Cortex of kidney (tissue), 1 donor: ENCODE data around the gene GJC2.
"Not testable (repeated sequence)": the region's sequence is repeated elsewhere in the genome, so short reads cannot be mapped to it uniquely, and the experiment has no call there.

Experiments used
- DNase-seq: peaks from one replicate; lab custom pipeline; 2025; lab: John Stamatoyannopoulos, UW

The GJC2 gene

DNA sequence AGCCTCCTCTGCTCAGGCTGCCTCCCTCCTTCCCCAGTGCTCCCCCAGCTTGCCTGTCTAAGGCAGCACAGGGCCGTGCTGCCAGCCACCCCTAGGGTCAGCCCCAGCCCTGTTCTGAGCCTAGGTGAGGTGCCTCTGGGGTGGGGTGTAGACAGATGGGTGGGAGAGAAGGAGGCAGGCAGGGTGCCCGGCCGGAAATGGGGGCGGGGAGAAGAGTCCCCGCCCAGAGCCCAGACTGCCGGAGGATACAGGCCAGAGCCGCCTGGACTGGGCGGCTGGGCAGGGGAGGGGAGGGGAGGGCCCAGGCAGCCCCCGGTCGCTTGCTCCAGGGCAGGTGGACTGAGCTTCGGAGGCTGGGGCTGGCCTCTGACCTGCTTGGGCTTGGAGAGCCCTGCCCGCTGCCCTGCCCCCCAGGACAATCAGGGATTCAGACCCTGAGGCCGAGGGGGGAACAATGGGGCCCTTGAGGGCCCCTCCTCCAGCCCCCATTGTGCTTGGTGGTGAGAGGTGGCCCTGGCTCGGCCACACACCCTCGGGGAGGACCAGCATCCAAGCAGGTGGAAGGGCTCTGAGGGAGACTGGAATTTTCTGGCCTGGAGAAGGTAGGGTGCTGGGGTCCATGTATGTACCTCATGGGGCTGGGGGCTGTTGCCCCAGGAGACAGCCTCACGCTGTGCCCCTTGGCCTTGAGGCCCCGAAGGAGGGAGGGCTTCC, at the start of gene GJC2:
GJC2 (plus strand) TSS at position 525 of the 714 bp plus-strand sequence. CDS start 7,829 bp downstream, outside the sequence.
- DNase-seq: no peak

DNA sequence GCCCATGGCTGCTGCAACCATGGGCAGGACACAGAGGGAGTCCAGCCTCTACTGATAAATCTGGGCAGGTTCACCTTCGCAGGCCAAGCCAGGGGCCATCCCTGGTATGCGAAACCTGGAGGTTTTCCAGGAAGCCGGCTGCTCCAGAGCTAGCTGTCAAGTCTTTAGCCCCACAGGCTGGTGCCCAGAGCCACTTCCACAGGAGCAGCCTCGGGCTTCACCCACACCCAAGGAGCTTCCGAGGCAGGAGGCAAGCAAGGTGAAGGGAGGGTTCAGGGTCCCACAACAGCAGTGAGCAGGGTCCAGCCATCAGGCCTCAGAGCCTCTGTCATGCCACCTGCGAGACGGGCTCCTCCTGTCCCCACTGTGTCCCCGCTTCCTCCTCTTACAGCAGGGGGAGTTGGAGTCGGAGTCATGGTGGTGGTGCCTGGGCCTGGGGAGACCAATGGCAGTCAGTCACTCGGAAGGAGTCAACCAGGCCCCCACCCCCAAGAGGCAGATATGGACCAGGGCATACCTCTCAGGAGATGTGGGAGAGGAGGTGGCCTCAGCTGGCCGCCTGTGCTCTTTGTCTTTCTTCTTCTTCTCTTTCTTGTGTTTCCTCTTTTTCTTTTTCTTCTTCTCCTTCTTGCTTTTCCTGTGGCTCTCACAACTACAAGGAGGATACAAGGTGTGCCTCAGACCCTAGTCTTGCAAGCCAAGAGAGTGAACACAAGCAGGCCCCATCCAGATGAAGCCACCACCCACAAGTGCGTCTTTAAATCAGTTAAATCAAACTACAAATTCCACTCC, 48.7 kb upstream of the GJC2 start:
- DNase-seq: no peak

DNA sequence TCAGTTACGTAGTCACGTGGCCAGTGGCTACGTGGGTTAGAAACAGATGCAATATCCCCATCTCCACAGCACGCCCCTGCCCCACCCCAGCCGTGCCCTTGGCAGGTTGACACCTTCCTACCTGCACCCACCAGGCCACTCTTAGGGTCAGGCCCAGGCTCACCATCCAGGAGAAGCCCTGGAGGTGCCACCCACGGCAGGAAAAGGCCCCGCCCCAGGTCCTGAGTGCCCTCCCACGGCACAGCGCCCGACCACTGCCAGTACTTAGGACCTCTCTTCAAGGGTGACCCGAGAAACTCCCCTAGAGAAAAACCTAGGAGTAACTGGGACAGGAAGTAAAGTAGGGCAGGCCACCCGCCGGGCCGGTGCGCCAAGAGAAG, 48.1 kb upstream of the GJC2 start:
- no peak for DNase-seq

- DNase-seq: no peak
Measured at GRCh38 chr1:228101994-228102790, 47.5 kb upstream of the GJC2 start.

GRCh38 chr1:228102791-228103620, 46.7 kb upstream of the GJC2 start, which contains the start of gene C1orf35:
Gene C1orf35, minus strand, starts transcription at chr1:228103325. Its CDS starts 98 bp downstream, at chr1:228103227.
- peak; percentile 78 for DNase-seq

DNA sequence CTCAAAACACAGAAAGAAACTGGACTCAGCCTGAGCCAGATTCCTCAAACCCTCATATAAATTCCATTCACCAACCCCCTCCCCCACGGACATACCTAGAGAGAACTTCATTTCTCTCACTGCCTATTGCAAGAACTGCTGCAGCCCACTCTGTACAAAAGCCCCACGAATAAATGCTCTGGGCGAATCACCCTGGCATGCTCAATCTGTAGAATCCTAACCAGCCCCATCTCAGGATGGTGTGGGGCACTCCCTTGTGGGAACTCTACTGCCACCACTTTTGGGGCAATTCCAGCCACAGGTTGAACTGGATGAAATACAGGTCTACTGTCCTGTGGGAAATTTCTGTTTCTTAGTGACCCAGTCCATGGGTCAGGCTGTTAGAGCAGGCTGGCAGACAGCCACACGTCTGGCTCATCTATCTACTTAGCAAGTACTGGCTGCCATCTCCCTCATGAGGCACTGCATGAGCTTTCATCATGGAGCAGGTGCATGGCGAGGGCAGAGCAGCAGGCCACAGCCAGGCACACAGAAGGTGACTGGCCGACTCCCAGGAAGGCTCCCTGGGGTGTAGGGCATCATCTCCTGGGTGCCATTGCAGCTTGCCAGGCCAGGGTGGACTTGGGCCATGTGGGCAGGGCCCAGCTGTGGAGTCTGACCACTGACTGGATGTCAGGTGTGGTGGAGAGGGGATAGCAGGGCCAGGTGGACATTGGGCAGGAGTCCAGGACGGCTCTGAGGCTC, 45.0 kb upstream of the GJC2 start:
- no peak for DNase-seq

GRCh38 chr1:228105270-228105995, 44.3 kb upstream of the GJC2 start:
- DNase-seq: no peak

- DNase-seq: no peak
Measured at GRCh38 chr1:228105996-228106799, 43.5 kb upstream of the GJC2 start.

- no peak for DNase-seq
Measured at GRCh38 chr1:228106800-228107054, 43.0 kb upstream of the GJC2 start.

GRCh38 chr1:228107636-228108035, 42.1 kb upstream of the GJC2 start:
- no peak for DNase-seq

DNA sequence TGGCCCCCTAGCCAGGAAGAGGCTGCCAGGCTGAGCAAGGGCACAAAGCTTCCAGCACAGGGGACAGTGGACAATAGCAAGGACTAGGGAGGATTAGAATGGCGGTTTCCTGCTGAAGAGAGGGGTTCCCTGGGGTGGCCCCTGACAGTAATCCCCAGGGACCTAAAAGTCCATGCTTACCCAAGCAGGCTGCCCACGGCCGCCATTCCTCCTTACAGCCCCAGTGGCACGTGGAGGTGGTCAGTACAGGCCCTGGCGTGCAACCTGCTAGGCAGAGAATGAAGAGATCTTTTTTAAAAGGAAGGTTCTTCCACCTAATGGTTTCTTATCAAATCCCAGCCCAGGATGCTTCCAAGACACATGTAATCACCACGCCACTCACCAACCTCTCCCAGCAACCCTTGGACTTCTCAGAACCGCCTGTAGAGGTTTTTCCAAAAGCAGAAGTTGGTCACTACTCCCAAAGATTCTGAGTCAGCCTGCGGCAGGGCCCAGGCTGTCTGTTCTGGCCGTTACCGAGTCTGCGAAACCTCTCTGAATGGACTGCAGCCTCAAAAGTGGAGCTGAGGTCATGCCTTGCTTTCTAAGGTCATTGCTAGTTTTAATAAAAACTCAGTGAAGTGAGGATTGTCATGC, 41.6 kb upstream of the GJC2 start:
- no peak for DNase-seq

DNA sequence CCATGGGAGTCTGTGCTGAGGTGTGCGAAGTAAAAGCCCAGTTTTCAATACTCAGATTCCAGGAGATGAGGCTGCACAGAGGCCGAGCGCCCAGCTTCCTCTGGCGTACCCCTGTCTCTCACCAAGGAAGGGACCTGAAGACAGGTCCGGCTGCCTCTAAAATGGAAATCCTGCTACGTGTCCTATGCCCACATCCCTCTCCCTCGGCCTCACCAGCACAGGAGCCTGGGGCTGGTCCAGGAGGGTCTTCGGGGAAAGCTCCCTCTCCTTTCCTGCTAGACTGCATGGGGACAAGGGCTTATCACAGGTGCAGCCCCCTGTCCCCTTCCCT, 41.0 kb upstream of the GJC2 start:
- no peak for DNase-seq

DNA sequence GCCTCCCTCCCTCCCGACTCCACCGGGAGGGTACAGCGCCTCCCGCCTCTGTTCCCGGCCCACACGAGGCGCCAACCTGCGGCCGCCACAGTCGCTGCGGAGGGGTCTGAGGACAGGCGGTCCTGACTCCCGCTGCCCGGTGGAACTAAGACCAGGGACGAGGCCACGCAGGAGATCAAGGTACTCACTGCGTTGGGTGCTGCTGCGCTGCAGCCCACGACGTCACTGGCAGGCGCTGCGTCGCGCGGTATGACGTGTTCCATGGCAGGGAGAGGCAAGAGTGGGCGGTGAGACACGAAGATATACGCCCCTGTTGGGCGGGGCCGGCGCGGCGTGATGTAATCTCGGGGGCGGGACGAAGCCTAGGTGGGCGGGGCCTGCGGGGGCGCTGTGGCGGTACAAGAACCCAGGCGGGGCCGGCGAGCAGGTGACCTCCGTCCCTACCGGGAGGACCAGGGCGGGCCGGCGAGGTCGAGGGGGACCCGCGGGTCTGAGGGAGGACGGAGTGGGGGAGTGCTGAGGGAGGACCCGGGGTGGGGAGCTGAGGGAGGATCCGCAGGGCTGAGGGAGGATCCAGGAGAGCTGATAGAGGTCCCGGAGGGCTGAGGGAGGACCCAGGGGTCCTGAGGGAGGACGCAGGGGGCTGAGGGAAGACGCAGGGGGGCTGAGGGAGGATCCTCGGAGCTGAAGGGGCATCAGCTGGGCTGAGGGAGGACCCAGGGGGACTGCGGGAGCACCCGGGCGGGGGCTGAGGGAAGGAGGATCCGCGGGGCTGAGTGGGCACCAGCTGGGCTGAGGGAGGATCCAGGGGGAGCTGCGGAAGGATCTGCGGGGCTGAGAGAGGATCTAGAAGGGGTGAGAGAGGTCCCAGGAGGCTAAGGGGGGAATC, 40.4 kb upstream of the GJC2 start, which contains the start of gene MRPL55:
MRPL55 (minus strand) TSS at position 227 of the 889 bp plus-strand sequence. CDS start 1,039 bp downstream, outside the sequence.
- DNase-seq: peak; percentile 62

- no peak for DNase-seq
Measured at GRCh38 chr1:228109962-228110488, 39.7 kb upstream of the GJC2 start.

DNA sequence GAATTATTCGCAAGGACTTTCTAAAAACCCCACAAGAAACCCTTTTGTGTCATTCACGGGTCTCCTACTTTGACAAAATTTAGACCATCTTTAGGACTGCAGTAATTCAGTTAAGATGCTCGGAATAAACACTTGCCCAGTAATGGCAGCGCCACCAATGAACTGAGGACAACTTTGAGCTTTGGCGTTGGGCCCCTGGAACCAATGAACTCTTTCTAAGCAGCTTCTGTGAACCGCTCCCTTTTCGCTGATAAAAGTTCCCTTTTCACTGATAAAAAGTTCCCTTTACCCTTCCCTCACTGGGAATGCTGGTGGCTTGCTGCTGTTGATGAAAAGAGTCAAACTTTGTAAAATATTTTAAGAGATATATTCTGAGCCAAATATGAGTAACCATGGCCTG, 39.2 kb upstream of the GJC2 start:
- DNase-seq: no peak

- DNase-seq: not testable (repeated sequence)
Measured at GRCh38 chr1:228111315-228111714, 38.4 kb upstream of the GJC2 start.

- DNase-seq: no peak
Measured at GRCh38 chr1:228112167-228112566, 37.6 kb upstream of the GJC2 start.

GRCh38 chr1:228112617-228113016, 37.1 kb upstream of the GJC2 start:
- DNase-seq: no peak
